Psoas muscle (tissue), 8 donors: ENCODE data around the gene PIGQ. TPM values are rescaled to one million over a fixed set of nuclear protein-coding genes. Genes with fewer than 3 reads are reported as not detected.
A peak's percentile ranks its signal among the peaks of the same experiment; 100 is the strongest.

Experiments
- ATAC-seq, 4 donors: fragments of 200-7000 bp; cut with Tn5 transposase; one replicate each; pipeline ENCODE4 v1.9.1; 2020; ENCODE audit warnings: moderate library complexity in 3 of 4, mild to moderate bottlenecking in 2 of 4
- DNase-seq, 2 donors: peaks; one replicate each; pipeline ENCODE4 v3.0.0-alpha.2; 2020
- H3K27ac ChIP-seq: fragments of 200-600 bp; one replicate; pipeline ENCODE4 v1.8.0; 2022
- H3K27me3 ChIP-seq, 3 donors: fragments of 200-600 bp in 1 of 3; one replicate each; pipeline versions ENCODE4 v1.6.1 to v1.8.0; 2013 to 2022; ENCODE audit warnings: low read length in 2 of 3, mild to moderate bottlenecking in 2 of 3, moderate library complexity in 1 of 3; ENCODE audit not compliant: insufficient read depth in 3 of 3
- H3K36me3 ChIP-seq, 2 donors: fragments of 200-600 bp in 1 of 2; one replicate each; pipeline versions ENCODE4 v1.6.1 to v1.8.0; 2013 to 2022; ENCODE audit warnings: low read depth in 1 of 2, mild to moderate bottlenecking in 1 of 2, moderate library complexity in 1 of 2; ENCODE audit not compliant: insufficient read depth in 1 of 2
- H3K4me1 ChIP-seq: fragments of 200-600 bp; one replicate; pipeline ENCODE4 v1.8.0; 2022
- H3K4me3 ChIP-seq: fragments of 200-600 bp; one replicate; pipeline ENCODE4 v1.8.0; 2022; ENCODE audit warnings: mild to moderate bottlenecking
- H3K9me3 ChIP-seq: fragments of 200-600 bp; one replicate; pipeline ENCODE4 v1.8.0; 2022
- WGBS, 3 donors: extraction: QIAGEN DNeasy Blood & Tissue Kit; methylation state at CpG; one replicate each; pipeline versions ENCODE4 v1.1.6 to v1.1.7; 2013; 5-methylcytosine and 5-hydroxymethylcytosine counted together
- intact Hi-C, 2 donors: fragments of 100-400 bp; cut with DNase I; formaldehyde crosslinking; loops; one replicate each; pipeline versions ENCODE4 v1.11.0 to v1.14.2; 2022
- polyA plus RNA-seq, 3 donors: library from polyadenylated mRNA; stranded (reverse); fragments of 200-250 nt; gene quantifications; one replicate each; pipeline ENCODE4 v1.2.3, GENCODE V29; 2013
- total RNA-seq, 4 donors: library from RNA; stranded (reverse); fragmentation: NEBNext Ultra II Directional in 2 of 4; extraction: Animal tissue kit (Norgen Biotek cat#: 25700) in 2 of 4; gene quantifications; one replicate each; pipeline versions ENCODE4 v1.2.1 to v1.2.4, GENCODE V29; 2021 to 2023
- TF ChIP-seq, protein P1 (sequence below): fragments of 200-600 bp; IDR thresholded peaks from one replicate; pipeline ENCODE4 v1.8.0; 2022; ENCODE audit warnings: antibody characterized with exemption
- donor health status: healthy with polysubstance abuse.
- donor health status: DM: no; HTN: no; CAD: no; lungs with moderate emphysema.
- donor health status: Bipolar disorder and iron deficiency.
- donor health status: healthy.
- donor health status: DM: yes; HTN: yes; CAD: no.
- donor health status: DM: no; HTN: no; CAD: no.
- donor health status: DM: no; HTN: no; CAD: no.
- donor health status: DM: yes; HTN: yes; CAD: no.

Gene PIGQ
- total and polyA plus RNA-seq, 7 donors, result 18.3 to 39.9 (median 26.3) TPM

DNA sequence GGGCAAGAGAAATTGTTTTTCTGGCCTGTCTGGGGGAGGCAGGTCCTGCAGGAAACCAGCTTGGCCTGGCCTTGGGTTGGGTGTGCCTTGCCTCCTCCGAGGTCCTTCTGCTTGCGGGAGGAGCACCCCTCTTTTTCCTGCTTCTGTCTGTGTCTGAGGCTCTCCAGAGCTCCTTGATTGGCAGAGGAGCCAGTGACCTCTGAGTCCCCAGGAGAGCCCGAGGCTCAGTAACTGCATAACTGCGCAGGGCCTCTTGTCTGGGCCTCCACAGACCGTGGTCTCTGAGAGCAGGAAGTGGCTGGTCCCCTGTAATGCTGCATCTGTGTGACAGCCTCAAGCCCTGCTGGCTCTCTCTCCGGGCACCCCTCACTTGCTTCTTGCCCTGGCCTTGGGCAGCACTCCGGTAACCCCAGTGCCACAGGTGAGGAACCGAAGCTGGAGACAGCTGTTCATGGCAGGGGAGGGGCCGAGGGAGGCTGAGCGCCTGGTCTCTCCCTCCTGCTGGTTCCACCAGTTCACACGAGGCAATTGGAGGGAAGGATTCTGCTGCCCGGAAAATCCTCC, 40.7 kb upstream of the PIGQ start:
- WGBS, 3 donors, result 33 to 38% (median 35%) methylated on average over 10 to 12 of the region's 12 CpGs
- intact Hi-C loops, result loop anchor here in 1 of 2 donors (5.0 kb wide), 2 partner anchors 107 to 132 kb away; partner anchors contain the start of gene NME4
- DNase-seq, result no peak

DNA sequence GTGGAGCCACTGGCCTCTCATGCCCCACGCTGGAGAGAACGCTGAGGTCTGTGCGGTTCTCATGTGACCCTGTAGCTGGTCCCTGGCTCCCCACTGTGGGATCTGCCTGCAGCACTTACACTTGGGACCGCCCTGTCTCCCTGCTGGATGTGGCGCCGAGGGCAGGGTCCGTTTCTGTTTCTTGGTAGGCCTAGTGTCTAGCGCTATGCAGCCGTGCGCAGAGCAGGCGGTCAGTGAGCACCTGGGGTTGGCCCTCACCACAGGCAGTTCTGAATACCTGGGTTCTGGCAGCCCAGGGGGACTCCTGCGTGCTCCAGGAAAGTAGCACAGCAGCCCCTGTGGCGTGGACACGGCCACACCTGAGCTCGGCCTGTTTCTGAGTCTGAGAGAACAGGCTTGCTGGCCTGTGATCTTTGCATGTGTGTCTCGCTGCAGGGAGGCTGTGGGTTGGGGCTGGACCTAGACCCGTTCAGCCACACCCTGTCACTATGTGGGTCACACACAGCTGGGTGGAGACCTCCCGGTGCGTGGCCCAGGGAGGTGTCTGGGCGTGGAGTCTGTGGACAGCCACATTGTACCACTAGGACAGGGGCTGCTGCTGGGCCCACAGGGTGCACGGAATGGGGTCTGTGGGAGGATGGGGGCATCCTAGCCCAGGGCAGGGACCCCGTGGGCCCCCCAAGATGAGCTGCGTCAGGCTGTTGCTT, 39.5 kb upstream of the PIGQ start:
- ATAC-seq, result no peak
- WGBS, 3 donors, result 86 to 90% (median 87%) methylated on average over 23 of the region's 23 CpGs
- H3K27ac ChIP-seq, result peak overlapping the region; percentile 83

More for the DNA sequence above, 40.7 kb upstream of the PIGQ start:
- ATAC-seq, result no peak
- Histone ChIP-seq H3K4me1 (peaks cover 56% of the 10 kb centered on the region), H3K4me3 (peak overlapping the region; percentile 87), H3K36me3 (no peaks in the 10 kb centered on the region), H3K27ac (peak overlapping the region; percentile 83), H3K9me3 (no peaks in the 10 kb centered on the region), H3K27me3 (no peaks in the 10 kb centered on the region)
- TF ChIP-seq, protein P1, sequence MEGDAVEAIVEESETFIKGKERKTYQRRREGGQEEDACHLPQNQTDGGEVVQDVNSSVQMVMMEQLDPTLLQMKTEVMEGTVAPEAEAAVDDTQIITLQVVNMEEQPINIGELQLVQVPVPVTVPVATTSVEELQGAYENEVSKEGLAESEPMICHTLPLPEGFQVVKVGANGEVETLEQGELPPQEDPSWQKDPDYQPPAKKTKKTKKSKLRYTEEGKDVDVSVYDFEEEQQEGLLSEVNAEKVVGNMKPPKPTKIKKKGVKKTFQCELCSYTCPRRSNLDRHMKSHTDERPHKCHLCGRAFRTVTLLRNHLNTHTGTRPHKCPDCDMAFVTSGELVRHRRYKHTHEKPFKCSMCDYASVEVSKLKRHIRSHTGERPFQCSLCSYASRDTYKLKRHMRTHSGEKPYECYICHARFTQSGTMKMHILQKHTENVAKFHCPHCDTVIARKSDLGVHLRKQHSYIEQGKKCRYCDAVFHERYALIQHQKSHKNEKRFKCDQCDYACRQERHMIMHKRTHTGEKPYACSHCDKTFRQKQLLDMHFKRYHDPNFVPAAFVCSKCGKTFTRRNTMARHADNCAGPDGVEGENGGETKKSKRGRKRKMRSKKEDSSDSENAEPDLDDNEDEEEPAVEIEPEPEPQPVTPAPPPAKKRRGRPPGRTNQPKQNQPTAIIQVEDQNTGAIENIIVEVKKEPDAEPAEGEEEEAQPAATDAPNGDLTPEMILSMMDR, result no peak

DNA sequence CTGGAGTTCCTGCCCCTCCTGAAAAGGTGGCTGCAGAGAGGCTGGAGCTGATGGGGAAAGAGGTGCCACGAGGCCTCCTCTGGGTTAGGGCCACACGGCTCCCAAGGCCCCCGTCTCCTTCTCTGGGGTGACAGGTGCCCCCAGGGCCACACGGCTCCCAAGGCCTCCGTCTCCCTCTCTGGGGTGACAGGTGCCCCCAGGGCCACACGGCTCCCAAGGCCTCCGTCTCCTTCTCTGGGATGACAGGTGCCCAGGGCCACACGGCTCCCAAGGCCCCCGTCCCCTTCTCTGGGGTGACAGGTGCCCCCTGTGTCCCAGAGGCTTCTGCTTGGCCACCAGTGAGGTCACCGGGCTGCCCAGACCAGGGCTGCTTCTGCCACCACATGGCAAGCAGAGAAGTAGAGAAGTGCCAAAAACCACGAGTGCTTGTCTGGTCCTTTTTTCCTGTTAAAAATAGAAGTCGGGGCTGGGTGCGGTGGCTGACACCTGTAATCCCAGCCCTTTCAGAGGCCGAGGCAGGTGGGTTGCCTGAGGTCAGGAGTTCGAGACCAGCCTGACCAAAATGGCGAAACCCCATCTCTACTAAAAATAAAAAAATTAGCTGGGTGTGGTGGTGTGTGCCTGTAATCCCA, 38.2 kb upstream of the PIGQ start:
- Histone ChIP-seq H3K4me3 (no peak overlapping the region), H3K36me3 (no peaks in the 10 kb centered on the region), H3K9me3 (no peaks in the 10 kb centered on the region), H3K27me3 (no peaks in the 10 kb centered on the region), H3K4me1 (peaks cover 60% of the 10 kb centered on the region), H3K27ac (peak overlapping the region; percentile 61)
- DNase-seq (no peak), ATAC-seq (no peak)
- intact Hi-C loops, result no loop called here
- WGBS, 3 donors, result 49 to 62% (median 50%) methylated on average over 14 to 16 of the region's 16 CpGs
- TF ChIP-seq, protein P1, result no peak

More for the DNA sequence above, 39.5 kb upstream of the PIGQ start:
- TF ChIP-seq, protein P1, result no peak
- Histone ChIP-seq H3K4me3 (peak overlapping the region; percentile 87), H3K9me3 (no peaks in the 10 kb centered on the region), H3K27me3 (no peaks in the 10 kb centered on the region), H3K36me3 (no peaks in the 10 kb centered on the region), H3K4me1 (peaks cover 63% of the 10 kb centered on the region)
- no peak for DNase-seq
- intact Hi-C loops, result no loop called here

DNA sequence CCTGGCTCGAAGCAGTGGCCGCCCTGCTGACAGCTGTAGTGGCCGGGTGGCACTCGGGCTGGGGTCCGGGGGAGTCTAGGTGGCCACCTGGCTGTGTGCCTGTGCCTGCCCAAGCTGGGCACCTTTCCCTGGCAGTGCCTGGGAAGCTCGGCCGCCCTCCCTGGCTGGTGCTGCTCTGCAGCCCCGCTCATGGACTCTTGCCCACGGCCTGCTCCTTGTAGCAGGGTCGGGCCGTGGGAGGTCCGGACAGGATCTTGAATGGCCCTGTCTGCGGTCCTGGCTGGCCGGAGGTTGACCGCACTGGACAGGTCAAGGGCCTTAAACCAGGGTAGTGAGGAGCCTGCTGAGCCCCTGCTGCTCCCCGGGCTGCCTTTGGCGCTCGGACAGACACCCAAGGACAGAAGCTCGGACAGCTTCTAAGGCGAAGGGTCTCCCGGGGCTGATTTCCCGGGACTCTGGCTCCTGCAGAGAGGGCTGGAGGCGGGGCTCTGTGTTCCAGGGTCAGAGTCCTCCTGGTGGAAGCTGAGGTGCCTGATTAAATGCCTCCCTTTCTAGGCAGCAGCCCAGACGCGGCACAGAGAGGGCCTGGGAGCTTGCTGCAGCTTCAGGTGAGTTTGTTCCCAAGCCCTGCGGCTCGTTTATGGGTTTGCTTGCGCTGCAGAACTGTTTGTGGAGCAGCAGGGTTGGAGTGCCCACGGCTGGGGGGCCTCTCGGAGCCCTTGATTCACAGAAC, 36.2 kb upstream of the PIGQ start:
- intact Hi-C loops, result no loop called here
- peak overlapping the region; percentile 85 for H3K27ac ChIP-seq
- H3K4me3 ChIP-seq, result peak overlapping the region; percentile 45
- no peaks in the 10 kb centered on the region for H3K27me3 ChIP-seq
- ATAC-seq, result no peak
- TF ChIP-seq, protein P1, result no peak
- no peaks in the 10 kb centered on the region for H3K9me3 ChIP-seq
- H3K36me3 ChIP-seq, result peaks cover 0 to 14% of the 10 kb centered on the region in 2 donors
- WGBS, 3 donors, result 40 to 63% (median 44%) methylated on average over 27 to 30 of the region's 30 CpGs
- DNase-seq, result no peak
- H3K4me1 ChIP-seq, result peaks cover 56% of the 10 kb centered on the region
